Endothelial cell of umbilical vein (primary cell): Measurements from ENCODE around the gene ELMO1. TPM values are rescaled to one million over a fixed set of nuclear protein-coding genes. Genes with fewer than 3 reads are reported as not detected.

Experiments
- BruUV-seq: library from RNA; stranded (reverse); fragments of 400-500 nt; replicated peaks from 2 replicates; lab custom pipeline; 2021; lab: Mats Ljungman, UMichigan
- CTCF ChIA-PET: fragments of 300-600, 350-600 bp; sonication (Branson Sonifier 250); formaldehyde crosslinking; loops from one replicate; lab custom pipeline; 2021; ENCODE audit warnings: antibody characterized with exemption, inconsistent platforms; lab: Charles Lee
- POLR2A ChIA-PET: fragments of 300-600, 350-600 bp; sonication (Branson Sonifier 250); formaldehyde crosslinking; loops from one replicate; lab custom pipeline; 2021; ENCODE audit warnings: antibody characterized with exemption, inconsistent platforms; lab: Charles Lee
- DNase-seq: peaks from one replicate; pipeline ENCODE4 v3.0.0-alpha.2; 2011; ENCODE audit warnings: low read depth, low spot score
- FAIRE-seq: peaks from 2 replicates; lab custom pipeline; 2011; peaks lifted over from hg19 to GRCh38; lab: Jason Lieb, UNC
- H2AFZ ChIP-seq: 2 replicates; pipeline ENCODE4 v1.6.0; 2012; ENCODE audit warnings: low read depth, low read length, control low read depth, inconsistent platforms
- H3K27ac ChIP-seq: 2 replicates; pipeline ENCODE4 v1.5.1; 2011; ENCODE audit warnings: low read depth, mild to moderate bottlenecking, control low read depth, low read length, moderate library complexity; ENCODE audit not compliant: insufficient read depth
- H3K27me3 ChIP-seq, 2 experiments: 2 replicates each; pipeline versions ENCODE4 v1.6.0 to v1.6.1; 2011; ENCODE audit warnings: low read length in 2 of 2, mixed read lengths in 1 of 2; ENCODE audit not compliant: control insufficient read depth in 2 of 2, insufficient read depth in 2 of 2
- H3K36me3 ChIP-seq, 2 experiments: 2 replicates in 1 of 2; 3 replicates in 1 of 2; pipeline ENCODE4 v1.5.1; 2011; ENCODE audit warnings: low read length in 2 of 2, mild to moderate bottlenecking in 1 of 2, moderate library complexity in 1 of 2; ENCODE audit not compliant: control insufficient read depth in 2 of 2, insufficient read depth in 2 of 2; ENCODE audit errors: extremely low read depth in 1 of 2
- H3K4me1 ChIP-seq: 3 replicates; pipeline ENCODE4 v1.5.1; 2011; ENCODE audit warnings: mild to moderate bottlenecking, low read length; ENCODE audit not compliant: control insufficient read depth, insufficient read depth; ENCODE audit errors: extremely low read depth
- H3K4me2 ChIP-seq: 2 replicates; pipeline ENCODE4 v1.6.1; 2011; ENCODE audit warnings: low read length, control low read depth, mixed read lengths; ENCODE audit not compliant: insufficient read depth
- H3K4me3 ChIP-seq, 3 experiments: fragments of 200-600 bp in 1 of 3; sonication (generic), shearing (Covaris generic) in 1 of 3; replicated peaks in 1 of 3; 2 replicates each; pipeline ENCODE4 v1.5.1; 2011 to 2016; ENCODE audit warnings: control low read depth in 3 of 3, low read length in 3 of 3, mild to moderate bottlenecking in 2 of 3, inconsistent platforms in 1 of 3, low read depth in 1 of 3, moderate library complexity in 1 of 3; ENCODE audit not compliant: insufficient read depth in 1 of 3
- H3K79me2 ChIP-seq: 2 replicates; pipeline ENCODE4 v1.6.0; 2012; ENCODE audit warnings: low read length, inconsistent platforms; ENCODE audit not compliant: control insufficient read depth, insufficient read depth
- H3K9ac ChIP-seq: replicated peaks from 2 replicates; pipeline ENCODE3; 2011; ENCODE audit warnings: low read length, control low read depth; ENCODE audit not compliant: insufficient read depth; ENCODE audit errors: extremely low read depth
- H3K9me1 ChIP-seq: replicated peaks from 3 replicates; pipeline ENCODE4 v1.6.0; 2011; ENCODE audit warnings: mild to moderate bottlenecking, low read length; ENCODE audit not compliant: control insufficient read depth, insufficient read depth; ENCODE audit errors: extremely low read depth
- H3K9me3 ChIP-seq: replicated peaks from 2 replicates; pipeline ENCODE4 v1.5.1; 2012; ENCODE audit warnings: low read length, inconsistent platforms; ENCODE audit not compliant: control insufficient read depth, insufficient read depth
- H4K20me1 ChIP-seq: replicated peaks from 2 replicates; pipeline ENCODE3; 2011; ENCODE audit warnings: mild to moderate bottlenecking, low read length; ENCODE audit not compliant: control insufficient read depth, insufficient read depth; ENCODE audit errors: extremely low read depth
- CTCF ChIP-seq, 2 donors: IDR thresholded peaks; 1 replicate in 1 of 2; 2 replicates in 1 of 2; pipeline ENCODE4 v1.5.1; 2011; ENCODE audit warnings: low read length in 2 of 2, mild to moderate bottlenecking in 2 of 2, moderate library complexity in 2 of 2, control low read depth in 1 of 2, inconsistent platforms in 1 of 2, low read depth in 1 of 2; ENCODE audit not compliant: insufficient read depth in 1 of 2; ENCODE audit errors: extremely low read depth in 1 of 2
- FOS ChIP-seq: IDR thresholded peaks from 2 replicates; pipeline ENCODE4 v1.6.1; 2011; ENCODE audit warnings: mild to moderate bottlenecking, low read length, moderate library complexity, borderline replicate concordance; ENCODE audit not compliant: insufficient read depth
- GATA2 ChIP-seq: IDR thresholded peaks from 2 replicates; pipeline ENCODE4 v1.7.0; 2011; ENCODE audit warnings: low read depth, mild to moderate bottlenecking, moderate library complexity, mixed read lengths, low read length; ENCODE audit not compliant: insufficient read length, insufficient read depth
- JUN ChIP-seq: IDR thresholded peaks from 2 replicates; pipeline ENCODE4 v1.6.1; 2011; ENCODE audit warnings: borderline replicate concordance, low read depth; ENCODE audit not compliant: insufficient read length, insufficient read depth
- MAX ChIP-seq: IDR thresholded peaks from 2 replicates; pipeline ENCODE4 v1.6.1; 2011; ENCODE audit not compliant: insufficient read depth, insufficient read length
- MYC ChIP-seq: IDR thresholded peaks from one replicate; pipeline ENCODE4 v1.6.1; 2011; ENCODE audit warnings: mild to moderate bottlenecking, low read depth, low read length
- POLR2A ChIP-seq: IDR thresholded peaks from 2 replicates; pipeline ENCODE4 v1.6.1; 2012; ENCODE audit warnings: low read depth, mild to moderate bottlenecking, control low read depth, low read length
- dilution Hi-C: fragments of 300-500 bp; cut with MboI; formaldehyde crosslinking; loops from one replicate; pipeline ENCODE4 v1.15.0; 2019; ENCODE audit warnings: low sequenced_read_pairs; ENCODE audit not compliant: extremely low pct_ligation_motif_present
- intact Hi-C: fragments of 100-400 bp; cut with micrococcal nuclease; formaldehyde crosslinking; loops from one replicate; pipeline ENCODE4 v1.10.0; 2022
- polyA plus RNA-seq, 4 experiments: library from polyadenylated mRNA; depleted of rRNA in 3 of 4; stranded (reverse) in 3 of 4; unstranded in 1 of 4; fragments of >200 nt; gene quantifications; 2 replicates each; pipeline versions ENCODE4 v1.2.1 to v1.2.3, GENCODE V29; 2011 to 2012; ENCODE audit warnings: missing spikeins in 1 of 4
- total RNA-seq: library from RNA; stranded (reverse); gene quantifications from 2 replicates; pipeline ENCODE4 v1.2.3, GENCODE V29; 2021

The ELMO1 gene
- total and polyA plus RNA-seq, 2 donors (not counting 3 experiments of a cell fraction or from before 2014, with no cell fraction given) = 17.0 to 30.6 TPM

GRCh38 chr7:37352251-37352880 lies 96.3 kb downstream of the ELMO1 start:
- dilution Hi-C loops = no loop called here
- H3K4me1 ChIP-seq = peaks cover 21% of the 10 kb centered on the region
- CTCF ChIA-PET = interaction anchor here (0.9 to 4.3 kb wide), 4 partner anchors 67 to 157 kb away, joined by 3 to 18 read pairs (median 3); no protein-coding TSS in a partner anchor
- H4K20me1 ChIP-seq = no peaks in the 10 kb centered on the region
- H3K36me3 ChIP-seq = no peaks in the 10 kb centered on the region
- H3K9ac ChIP-seq = no peak overlapping the region
- BruUV-seq = no TSS peak
- H3K9me1 ChIP-seq = no peaks in the 10 kb centered on the region
- no peaks in the 10 kb centered on the region for H3K9me3 ChIP-seq
- FAIRE-seq = no peak
- no peak overlapping the region for H3K4me2 ChIP-seq
- no peaks in the 10 kb centered on the region for H3K27me3 ChIP-seq
- no peak overlapping the region for H3K4me3 ChIP-seq
- TF ChIP-seq MYC (no peak), MAX (no peak), POLR2A (no peak), FOS (no peak), JUN (no peak), GATA2 (no peak), CTCF (IDR thresholded peaks at IDR 0.05; ENCODE audit: extremely low read depth in 1 of 2, insufficient read depth in 1 of 2, low read depth in 1 of 2, low read length in 2 of 2) (no peak)
- no peak overlapping the region for H3K27ac ChIP-seq
- POLR2A ChIA-PET = no interaction called here
- DNase-seq = no peak
- no peaks in the 10 kb centered on the region for H3K79me2 ChIP-seq
- intact Hi-C loops = loop anchor here (5.0 kb wide), 2 partner anchors 115 to 155 kb away; no protein-coding TSS in a partner anchor
- no peak overlapping the region for H2AFZ ChIP-seq
